ENCODE results near the gene CAPZB. TPM values are rescaled to one million over a fixed set of nuclear protein-coding genes. Genes with fewer than 3 reads are reported as not detected.

Gene CAPZB
- total RNA-seq, 1 experiment from 2014 or later = 348 TPM

- Histone ChIP-seq H3K79me2 (ENCODE audit: insufficient read depth, low read length) (no peaks in the 10 kb centered on the region), H2BK20ac (ENCODE audit: low read depth, low read length, poor library complexity, severe bottlenecking) (no peak overlapping the region), H3K27ac (ENCODE audit: insufficient read length, low read depth, low read length) (no peak overlapping the region), H2BK5ac (ENCODE audit: insufficient read length, low read length) (no peak overlapping the region), H4K20me1 (ENCODE audit: control insufficient read depth, insufficient read depth, insufficient read length) (no peaks in the 10 kb centered on the region), H2BK120ac (ENCODE audit: low read depth, low read length, poor library complexity, severe bottlenecking) (no peak overlapping the region), H3K79me1 (ENCODE audit: insufficient read depth, low read depth, low read length, poor library complexity, severe bottlenecking) (no peaks in the 10 kb centered on the region), H4K91ac (ENCODE audit: insufficient read length, low read depth, low read length) (no peak overlapping the region), H2BK12ac (ENCODE audit: insufficient read length, low read depth, low read length) (no peak overlapping the region), H4K5ac (ENCODE audit: insufficient read length, low read depth, low read length) (no peak overlapping the region), H3K23me2 (ENCODE audit: insufficient read length, low read depth, low read length, poor library complexity, severe bottlenecking) (peaks cover 13% of the 10 kb centered on the region), H3K4me2 (ENCODE audit: insufficient read depth, insufficient read length, low read length) (peak overlapping the region; percentile 69), H2BK15ac (ENCODE audit: low read depth, low read length) (no peak overlapping the region), H3K4me1 (ENCODE audit: insufficient read depth, low read length) (no peaks in the 10 kb centered on the region), H3K23ac (ENCODE audit: insufficient read length, low read depth, low read length) (no peak overlapping the region), H3T11ph (ENCODE audit: low read length) (no peak overlapping the region), H3K9ac (ENCODE audit: extremely low read depth, insufficient read length, low read length) (peak overlapping the region; percentile 76), H3K9me3 (ENCODE audit: control insufficient read depth, low read depth, low read length) (no peaks in the 10 kb centered on the region), H3K27me3 (ENCODE audit: insufficient read depth, low read length) (no peaks in the 10 kb centered on the region), H3K56ac (ENCODE audit: insufficient read length, low read depth, low read length) (no peak overlapping the region), H3K4ac (ENCODE audit: low read depth, low read length) (no peak overlapping the region), H3K18ac (ENCODE audit: insufficient read length, low read depth, low read length) (no peak overlapping the region), H2AK5ac (ENCODE audit: insufficient read length, low read length) (no peak overlapping the region), H4K8ac (replicated peaks; ENCODE audit: insufficient read length, low read depth, low read length) (no peak overlapping the region), H3K14ac (ENCODE audit: insufficient read depth, low read length) (0 out of 2 replicates have a peak overlapping the region, but pooled peaks have one; percentile 44), H2AFZ (ENCODE audit: low read length) (no peak overlapping the region)
- no peak for DNase-seq
- H3K27ac Mint-ChIP-seq = peak overlapping the region in 1 of 3 experiments; percentile 77; a peak in 2 of 7 replicates
- H3K36me3 Mint-ChIP-seq (ENCODE audit: insufficient read depth in 1 of 3, low read depth in 3 of 3) = peaks cover 6 to 16% (median 12%) of the 10 kb centered on the region in 3 experiments; a peak in 6 of 7 replicates
- peaks cover 19% of the 10 kb centered on the region in 2 experiments for H3K4me1 Mint-ChIP-seq
- H3K27me3 Mint-ChIP-seq (ENCODE audit: low read depth) = no peaks in the 10 kb centered on the region; the same call in 1 of the 2 replicates
- WGBS (ENCODE audit: extremely low coverage, insufficient read length, low lambda C conversion rate) = 100% methylated on average over 1 of the region's 20 CpGs
- no peaks in the 10 kb centered on the region for H3K9me3 Mint-ChIP-seq
- no peak for TF ChIP-seq CTCF (conservative IDR thresholded peaks at IDR 0.05)
- peak overlapping the region; percentile 85 to 87 for H3K4me3 Mint-ChIP-seq
These were observed 172.3 kb downstream of the CAPZB start for GRCh38 chr1:19312782-19313635.

Measured in H9 (cell line).